ENCODE measurements around the gene CDH4.

The CDH4 gene

DNA sequence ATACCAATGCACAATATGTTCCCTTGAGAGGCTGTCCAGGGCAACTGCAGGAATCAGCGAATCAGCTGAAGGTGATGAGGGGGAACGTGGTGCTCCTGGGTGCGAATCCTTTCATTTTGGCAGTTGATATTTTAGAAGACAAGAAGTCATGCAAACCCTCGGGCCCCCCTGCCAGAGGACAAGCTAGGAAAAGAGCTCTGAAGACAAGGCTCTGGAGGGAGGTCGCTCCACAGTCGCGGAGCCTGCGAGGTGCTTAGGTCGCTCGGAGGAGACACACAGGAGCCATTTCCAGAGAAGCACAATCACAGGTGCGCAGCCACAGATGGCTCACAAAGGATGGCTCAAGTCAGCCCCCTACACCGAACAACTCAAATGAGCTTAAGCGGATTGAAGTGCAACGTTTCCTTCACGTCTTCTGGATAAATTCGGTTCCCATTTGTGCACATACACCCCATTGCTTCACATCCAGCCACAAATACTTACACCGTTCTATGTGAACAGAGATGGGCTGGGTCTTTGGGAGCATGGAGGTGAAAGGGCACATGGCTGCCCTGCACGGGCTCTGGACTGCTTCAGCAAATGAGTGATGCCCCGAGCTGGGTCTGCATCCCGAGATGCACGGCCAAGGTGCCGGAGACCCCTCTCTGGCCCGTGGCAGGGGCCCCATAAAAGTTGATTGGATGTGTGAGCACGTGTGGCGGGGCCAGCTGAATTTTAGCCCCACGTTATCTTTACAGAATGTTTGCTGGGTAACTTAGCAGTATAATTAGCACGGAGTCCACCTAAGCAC is 527.3 kb downstream of the CDH4 start:
- DNase-seq: no peak

DNA sequence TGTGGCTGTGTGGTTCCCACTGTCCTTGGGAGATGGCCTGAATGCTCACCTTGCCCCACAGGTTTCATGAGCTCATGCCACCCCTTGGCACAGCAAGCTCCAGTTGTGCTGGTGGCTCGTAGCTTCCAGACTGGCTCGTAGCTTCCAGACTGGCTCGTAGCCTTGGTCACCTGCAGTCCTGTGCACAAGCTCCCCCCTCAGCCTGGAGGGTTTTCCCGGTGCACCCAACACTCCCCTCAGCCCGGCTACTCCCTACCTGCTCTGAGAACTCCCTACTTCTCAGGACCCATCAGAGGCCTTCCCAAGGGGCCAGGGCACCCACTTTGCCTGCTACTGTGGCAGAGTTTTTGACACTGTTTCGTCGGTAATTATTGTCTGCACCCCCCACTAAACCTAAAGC is 528.0 kb downstream of the CDH4 start:
- DNase-seq: no peak

DNA sequence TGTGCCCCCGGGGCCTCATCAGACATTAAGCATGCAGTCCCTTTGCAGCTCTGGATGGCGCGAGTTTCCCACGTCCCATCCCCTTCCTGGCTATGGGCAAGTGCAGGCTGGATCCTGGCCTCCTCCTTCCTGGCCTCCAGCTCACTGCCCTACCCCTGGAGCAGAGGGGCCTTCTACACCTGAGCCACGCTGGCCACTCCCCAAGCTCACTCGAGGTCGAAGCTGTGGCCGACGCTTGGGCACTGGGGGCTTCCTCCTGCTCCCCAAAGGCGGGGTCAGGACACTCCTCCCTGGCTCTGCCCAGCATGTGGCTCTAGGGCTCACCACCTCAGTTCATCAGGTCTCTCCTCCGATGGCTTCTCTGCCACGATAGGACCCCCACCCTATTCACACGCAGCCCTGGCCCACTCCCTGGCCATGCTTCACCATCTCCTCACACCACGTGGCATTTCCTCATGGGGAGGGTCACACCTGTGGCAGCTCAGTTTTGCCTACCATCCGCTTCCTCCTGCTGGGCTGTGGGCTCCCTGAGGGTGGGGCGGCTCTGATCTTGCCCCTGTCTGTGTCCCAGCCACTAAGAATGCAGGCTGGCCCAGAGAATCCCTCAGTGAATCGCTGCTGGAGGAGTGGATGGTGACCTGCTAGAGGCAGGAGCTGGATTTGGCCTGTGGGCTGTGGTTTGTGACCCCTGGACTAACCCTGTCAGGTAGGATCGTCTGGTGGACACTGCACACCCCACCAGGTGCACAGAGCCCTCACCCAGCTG is 532.9 kb downstream of the CDH4 start:
- DNase-seq: no peak

DNA sequence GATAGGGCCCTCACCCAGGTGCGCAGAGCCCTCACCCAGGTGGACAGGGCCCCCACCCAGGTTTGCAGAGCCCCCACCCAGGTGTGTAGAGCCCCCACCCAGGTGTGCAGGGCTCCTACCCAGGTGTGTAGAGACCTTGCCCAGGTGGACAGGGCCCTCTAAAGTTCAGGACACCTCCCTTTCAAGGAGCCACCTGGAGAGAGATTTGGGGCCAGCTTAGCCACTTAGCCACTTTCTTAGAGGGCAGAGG is 533.4 kb downstream of the CDH4 start:
- no peak for DNase-seq

DNA sequence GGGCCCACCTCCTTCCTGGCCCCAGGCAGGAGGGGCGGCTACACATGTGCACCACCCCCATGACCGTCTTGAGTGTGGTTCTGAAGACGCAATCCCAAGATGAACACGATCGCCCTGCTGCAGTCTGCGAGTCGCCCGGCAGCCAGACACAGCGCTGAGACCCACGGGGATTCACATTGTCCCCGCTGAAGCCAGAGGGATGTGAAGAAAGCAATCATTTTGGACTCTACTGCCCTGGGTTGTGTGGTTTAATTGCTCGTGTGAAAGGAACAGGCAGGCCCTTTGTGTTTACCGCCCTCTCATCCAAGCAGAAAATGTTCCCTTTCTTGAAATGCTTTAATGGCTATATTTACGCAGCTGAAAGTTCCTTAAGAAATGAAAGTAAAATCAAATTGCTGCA is 534.2 kb downstream of the CDH4 start:
- no peak for DNase-seq

DNA sequence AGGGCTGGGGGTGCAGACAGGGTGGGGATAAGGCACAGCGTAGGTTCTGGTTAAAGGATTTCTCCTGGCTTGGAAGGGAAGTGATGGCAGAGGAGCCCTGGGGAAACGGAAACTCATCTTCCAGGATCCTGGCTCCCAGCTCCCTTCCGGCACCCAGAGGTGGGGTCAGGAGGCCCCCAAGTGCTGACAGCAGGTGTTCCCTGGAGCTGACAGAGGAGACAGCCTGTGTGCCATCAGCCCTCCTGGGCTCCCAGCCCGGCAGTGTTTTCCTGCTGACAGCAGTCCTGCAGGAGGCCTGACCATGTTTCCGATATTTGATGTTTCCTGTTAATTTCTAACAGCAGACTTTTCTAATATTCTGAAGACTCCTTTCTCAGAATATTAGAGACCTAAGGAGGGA is 536.3 kb downstream of the CDH4 start:
- DNase-seq: no peak

DNA sequence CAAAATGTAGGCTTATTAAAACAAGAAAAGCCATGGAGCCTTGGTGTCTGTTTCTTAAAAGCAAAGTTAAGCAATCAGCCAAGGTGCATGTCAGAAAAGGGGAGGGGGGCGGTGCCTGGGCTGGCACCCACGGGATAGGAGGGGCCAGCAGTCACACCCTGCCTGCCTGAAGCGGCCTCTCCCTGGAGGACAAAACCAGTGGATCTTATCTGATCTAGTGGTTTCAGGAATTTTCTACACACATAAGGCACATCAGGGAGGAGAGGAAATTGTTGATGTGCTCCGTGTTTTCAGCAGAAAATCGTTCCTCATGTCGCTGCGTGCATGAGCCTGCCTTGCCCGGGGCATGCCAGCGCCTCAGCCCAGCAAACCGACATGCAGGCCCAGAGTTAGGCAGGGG is 537.3 kb downstream of the CDH4 start:
- no peak for DNase-seq

DNA sequence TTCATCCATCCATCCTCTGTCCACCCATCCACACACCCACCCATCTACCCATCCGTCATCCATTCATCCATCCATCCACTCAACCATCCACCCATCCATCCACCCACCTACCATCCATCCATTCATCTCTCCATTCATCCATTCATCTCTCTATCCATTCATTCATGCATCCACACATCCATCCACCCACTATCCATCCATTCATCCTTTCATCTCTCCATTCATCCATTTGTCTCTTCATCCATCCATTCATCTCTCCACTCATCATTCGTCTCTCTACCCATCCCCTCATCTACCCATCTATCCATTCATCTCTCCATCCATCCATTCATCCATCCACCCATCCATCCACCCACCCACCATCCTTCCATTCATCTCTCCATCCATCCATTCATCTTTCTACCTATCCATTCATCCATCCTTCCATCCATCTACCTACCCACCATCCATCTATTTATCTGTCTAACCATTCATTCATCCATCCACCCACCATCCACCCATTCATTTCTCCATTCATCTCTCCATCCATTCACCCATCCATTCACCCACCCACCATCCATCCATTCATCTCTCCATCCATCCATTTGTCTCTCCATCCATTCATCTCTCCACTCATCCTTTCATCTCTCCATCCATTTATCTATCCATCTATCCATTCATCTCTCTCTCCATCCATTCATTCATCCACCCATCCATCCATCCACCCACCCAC is 538.2 kb downstream of the CDH4 start:
- no peak for DNase-seq

DNA sequence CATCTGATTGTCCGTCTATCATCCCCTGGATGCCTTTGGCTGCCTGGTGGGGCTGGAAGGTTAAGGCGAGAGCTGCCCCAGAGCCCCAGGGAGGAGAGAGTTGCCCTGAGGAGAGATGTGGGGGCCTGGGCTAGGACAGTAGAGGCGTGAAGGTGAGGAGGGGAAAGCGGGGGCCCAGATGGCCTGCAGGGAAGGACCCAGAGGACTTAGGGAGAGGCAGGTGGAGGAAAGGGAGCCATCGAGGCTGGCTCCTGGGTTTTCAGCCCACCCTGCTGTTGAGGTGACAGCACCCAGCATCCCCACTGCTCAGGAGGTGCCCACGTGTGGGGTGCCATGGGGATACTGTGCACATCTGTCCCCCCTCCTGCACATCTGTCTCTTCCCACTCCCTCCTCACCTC is 539.9 kb downstream of the CDH4 start:
- no peak for DNase-seq

DNA sequence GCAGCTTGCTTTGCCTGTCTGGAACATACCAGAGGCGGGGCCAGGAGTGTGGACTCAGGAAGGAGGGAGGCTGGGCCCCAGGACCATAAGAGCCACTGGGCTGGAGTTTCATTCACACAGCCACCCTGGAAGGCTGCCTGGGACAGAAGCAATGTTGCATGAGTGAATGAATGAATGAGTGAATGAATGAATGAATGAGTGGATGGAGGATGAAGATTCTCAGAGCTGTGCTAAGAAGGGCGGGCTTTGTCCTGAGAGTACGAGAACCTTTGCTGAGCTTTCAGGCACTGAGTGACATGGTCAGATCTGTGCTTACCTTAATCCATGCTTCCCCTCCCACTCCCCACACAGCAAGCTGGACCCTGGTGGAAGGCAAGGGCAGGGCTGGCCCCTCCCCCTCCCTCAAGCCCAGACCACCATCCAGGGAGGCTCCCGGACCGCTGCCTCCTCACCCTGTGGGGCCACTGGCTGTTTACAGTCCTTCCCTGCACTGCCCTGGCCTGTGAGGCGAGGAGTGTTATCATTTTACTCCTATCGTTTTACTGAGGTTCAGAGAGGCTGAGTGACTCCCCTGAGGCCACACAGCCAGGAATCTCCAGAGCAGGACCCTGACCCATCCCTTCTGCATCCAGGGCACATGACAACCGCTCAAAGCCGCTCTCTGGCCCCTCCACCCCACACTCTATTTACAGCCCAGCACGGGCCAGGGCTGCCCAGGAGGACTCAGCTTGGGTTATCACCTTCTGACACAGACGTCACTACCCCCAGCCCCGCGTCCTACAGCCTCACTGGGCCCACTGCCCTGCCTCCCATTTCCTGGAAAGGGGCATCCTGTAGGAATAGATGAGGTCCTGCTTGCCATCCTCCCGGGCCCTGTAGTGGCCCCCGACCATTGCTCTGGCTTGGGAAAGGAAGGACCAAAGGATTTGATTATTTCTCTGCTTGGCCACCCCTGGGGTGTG is 543.9 kb downstream of the CDH4 start:
- DNase-seq: no peak

DNA sequence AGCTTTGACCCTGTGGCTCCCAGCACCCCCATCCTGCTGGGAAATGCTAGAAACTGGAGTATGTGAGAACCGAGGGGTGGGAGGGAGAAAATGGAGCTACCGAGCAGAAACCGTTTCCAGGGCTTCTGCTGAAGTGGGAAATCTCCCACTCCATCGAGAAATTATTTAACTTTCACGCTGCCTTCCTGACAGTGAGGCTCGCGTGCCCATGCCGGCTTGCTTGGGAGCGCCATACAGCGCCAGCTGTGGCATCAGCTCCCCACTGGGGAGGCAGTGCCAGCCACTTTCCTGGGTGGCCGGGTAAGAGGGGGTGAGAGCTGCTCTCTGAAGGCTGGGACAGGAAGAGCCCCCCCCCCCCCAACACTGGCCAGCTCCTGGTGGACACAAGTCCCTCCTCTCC is 544.7 kb downstream of the CDH4 start:
- DNase-seq: no peak

DNA sequence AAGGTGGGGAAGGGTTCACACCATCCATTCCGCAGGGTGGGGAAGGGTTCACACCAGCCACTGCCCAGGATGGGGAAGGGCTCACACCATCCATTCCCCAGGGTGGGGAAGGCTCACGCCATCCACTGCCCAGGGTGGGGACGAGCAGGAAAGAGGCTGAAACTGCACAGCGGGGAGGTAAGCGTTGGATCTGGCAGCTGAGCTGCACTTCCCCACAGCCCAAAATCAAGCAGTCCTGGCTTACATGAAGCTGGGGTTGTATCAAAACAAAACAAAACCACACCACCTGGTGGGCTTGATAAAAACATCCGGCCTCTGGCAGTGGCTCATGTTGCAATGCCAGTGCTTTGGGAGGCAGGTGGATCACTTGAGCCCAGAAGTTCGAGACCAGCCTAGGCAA is 545.1 kb downstream of the CDH4 start:
- DNase-seq: no peak

DNA sequence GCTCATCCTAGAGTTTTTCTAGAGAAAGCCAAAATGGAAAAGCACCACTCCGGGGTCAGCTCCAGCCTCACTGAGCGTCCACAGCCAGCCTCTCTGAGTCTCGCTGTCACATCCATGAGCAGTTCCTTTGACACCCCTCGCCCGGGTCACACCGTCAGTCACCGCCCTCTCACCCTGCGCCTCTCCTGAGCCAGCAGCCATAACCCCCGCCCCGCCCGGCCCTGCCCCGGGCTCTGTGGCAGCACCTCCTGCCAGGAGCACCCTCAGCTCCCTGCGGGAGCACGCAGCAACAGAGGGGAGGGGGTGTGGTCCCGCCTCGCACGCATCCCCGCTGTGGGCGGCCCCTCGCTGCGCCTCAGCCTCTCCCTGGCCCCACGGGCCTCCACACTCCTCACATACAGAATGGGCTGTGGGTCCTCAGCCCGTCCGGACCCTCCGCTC is 545.9 kb downstream of the CDH4 start:
- DNase-seq: no peak

DNA sequence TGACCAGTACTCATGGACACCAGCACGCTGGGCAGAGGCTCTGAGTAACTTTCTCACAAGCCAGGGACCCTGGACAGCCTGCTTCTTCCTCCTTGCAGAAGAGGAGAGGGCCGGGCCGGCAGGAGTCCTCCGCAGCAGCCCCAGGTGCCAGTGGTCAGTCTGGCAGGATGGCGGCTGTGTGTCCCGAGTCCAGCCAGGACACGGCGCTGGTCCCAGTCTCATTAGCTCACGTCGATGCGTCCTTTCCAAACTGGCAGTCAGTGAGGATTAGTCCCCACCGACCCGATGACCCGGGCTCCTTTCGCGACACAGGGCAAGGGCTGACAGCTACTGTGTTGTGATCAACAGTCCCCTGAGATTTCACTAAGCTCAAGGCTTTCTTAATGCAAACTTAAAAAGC is 546.6 kb downstream of the CDH4 start:
- DNase-seq: no peak

DNA sequence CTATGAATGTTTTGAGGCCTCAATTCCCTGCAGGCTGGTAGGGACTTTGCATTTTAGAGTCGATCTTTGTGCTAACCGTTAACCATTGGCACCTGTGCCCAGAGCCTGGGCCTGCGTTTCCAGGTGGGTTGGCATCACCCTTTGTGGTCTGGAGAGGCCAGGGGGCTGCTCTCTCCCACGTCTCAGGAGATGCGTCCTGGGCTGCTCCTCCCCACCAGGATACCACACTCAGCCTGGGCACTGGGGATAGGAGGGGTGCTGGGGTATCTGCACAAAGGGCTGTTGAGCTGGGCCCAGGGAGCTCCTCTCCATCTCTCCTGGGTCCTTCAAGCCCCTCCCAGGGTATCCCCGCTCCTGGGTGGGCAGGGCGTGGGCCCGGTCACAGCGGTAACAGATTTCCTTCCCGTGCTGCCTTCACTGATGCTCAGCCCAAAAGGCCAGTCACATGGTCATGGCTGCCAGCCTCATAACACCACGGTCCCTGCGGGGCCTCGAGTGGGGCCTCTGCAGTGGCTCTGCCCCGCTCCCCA is 547.4 kb downstream of the CDH4 start:
- no peak for DNase-seq

DNA sequence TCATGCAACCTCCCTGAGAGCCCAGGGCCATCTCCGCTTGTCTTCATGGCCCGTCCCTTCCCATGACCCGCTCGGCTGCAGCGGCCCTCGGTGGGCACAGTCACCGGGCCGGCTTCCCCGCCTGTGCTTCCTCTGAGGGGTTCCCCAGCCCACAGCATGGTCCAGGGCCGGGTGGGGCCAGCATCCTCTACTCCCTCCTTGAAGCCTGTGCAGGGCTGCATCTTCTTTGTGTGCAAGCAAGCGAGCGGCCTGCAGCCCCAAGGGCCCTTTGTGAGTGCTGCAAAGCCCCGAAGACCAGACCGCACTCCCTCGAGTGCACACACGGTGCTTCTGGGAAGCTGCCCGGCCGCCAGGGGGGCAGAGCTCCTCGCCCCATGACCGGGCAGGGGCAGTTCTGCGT is 547.9 kb downstream of the CDH4 start:
- no peak for DNase-seq

DNA sequence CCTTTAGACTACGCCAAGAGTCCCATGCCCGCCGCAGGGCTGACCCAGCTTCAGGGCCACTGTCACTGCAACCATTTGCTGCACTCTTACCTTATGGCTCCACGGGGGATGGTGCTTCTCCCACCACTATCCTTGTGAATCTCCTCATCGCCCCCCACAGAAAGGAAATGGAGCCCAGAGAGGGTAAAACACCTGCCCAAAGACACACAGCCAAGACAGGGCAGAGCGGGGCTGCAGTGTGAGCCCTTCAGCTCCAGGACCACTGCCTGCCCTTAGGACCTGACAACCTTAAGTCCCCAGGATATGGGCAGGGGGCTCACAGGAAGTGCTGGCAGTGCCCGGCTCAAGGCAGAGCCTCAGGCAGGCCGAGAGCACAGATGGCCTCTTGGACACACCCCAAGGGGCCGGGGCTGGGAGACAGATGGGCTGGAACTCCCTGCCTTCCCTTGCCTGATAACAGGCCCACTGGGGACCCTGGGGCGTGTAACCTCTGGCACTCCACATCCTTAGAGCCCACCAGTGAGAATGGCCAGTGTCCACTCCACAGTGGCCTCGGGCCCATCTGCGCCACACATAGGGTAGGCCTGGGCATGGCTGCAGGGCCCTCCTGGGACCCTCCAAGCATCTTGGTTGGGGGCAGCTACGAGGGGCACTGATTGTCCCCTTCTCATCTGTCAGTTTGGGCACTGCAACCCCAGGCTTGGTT is 548.5 kb downstream of the CDH4 start:
- no peak for DNase-seq

DNA sequence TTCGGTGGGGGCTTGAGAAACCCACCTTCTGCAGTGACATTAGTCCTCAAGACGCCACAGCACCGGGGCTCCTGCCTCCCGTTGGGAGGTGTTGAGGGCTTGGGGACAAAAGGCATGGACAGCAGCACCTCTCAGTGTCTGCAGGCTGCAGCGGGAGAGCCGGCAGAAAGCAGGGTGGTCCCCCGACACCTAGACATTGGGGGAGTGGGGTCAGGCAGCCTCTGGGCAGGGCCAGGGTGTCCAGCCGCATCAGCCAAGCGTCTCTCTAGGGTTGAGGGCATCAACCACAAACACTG is 549.0 kb downstream of the CDH4 start:
- DNase-seq: no peak

DNA sequence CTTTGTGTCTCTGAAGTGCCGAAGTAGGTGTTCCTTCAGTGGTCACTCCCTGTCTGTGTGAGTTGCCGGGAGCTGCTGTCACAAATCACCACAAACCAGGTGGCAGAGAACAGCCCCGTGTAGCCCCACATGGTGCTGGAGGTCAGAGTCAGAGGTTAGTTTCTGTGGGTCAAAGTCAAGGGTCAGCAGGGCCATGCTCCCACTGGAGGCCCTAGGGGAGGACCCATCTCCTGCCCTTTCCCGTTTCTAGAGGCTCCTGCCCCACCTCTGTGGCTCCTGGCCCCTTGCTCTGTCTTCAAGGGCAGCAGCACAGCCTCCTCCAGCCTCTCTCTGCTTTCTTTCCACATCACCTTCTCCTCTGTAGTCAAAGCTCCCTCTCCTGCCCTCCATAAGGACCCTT is 549.4 kb downstream of the CDH4 start:
- no peak for DNase-seq

DNA sequence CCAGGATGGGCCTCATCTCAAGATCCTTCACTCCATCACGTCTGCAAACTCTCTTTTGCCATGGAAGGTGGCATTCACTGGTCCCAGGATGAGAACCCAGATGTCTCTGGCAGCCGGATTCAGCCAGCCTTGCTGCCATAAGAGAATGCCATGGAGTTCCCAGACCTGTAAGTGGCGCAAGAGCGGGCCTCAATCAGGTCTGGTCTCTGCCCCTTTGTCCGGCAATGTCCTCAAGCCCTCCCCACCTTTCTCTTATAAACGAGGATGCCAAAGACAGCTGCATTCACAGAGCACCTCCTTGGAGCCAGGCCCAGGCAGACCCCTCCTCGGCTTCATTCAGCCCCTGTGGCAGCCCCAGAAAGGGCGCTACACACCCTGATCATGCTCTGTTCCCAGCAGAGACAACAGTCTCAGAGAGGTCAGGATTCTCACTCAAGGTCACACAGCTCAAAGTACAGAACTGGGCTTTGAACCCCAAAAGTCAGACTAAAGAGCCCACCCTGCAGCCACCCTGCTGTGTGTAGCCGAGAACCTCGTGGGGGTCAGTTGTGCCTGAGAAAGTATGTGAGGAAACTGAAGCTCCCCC is 549.9 kb downstream of the CDH4 start:
- no peak for DNase-seq

DNA sequence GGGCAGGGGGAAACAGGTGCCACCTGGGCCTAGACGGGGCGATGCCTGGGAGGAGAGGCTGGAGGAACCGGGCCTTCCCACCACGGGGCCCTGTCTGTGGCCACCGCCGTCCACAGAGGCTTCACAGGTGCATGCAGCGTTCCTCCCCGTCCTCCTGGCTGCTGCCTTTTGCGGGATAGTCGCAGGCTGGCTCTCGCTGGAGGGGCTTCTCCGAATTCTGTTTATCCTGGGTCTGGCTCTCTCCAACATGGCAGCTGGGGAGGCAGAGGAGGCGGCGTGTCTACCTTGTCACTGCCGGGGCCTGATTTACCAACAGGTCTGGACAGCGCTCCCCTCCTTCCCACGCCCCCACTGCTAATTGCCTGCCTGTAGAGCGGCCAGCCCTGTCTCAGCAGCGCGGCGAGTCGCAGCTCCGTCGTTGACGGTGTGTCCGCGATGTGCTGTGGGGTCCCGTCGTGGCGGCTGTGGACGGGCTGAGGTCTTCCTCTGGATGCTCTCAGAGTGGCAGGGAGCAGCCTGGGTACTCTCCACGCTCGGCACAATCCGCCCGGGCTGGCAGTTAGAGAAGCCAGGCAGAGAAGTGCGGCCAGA is 550.8 kb downstream of the CDH4 start:
- DNase-seq: no peak

Data from stimulated activated CD4-positive, alpha-beta T cell treated with anti-CD3 and anti-CD28 coated beads, Interleukin-4, amount 100 ng/mL, for 24 hours (primary cell).